ENCODE data around the gene MLYCD. TPM values are rescaled to one million over a fixed set of nuclear protein-coding genes. Genes with fewer than 3 reads are reported as not detected.
"Not testable (repeated sequence)": the region's sequence is repeated elsewhere in the genome, so short reads cannot be mapped to it uniquely, and the experiment has no call there.

The MLYCD gene
- total RNA-seq, 3 donors from 2014 or later = 9.0 to 13.9 (median 12.2) TPM

DNA sequence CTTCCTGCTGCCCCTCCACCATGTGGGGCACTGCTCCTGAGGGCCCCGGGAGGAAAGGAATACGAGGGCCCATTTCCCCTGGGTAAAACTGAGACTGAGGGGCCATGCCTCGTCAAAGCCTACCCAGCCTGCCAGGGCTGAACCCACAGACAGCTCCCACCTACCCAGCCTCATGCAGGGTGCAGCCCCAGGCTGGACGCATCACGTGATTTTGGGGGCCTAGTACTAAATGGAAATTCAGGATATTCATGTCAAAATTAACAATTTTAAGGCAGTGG lies 50.7 kb downstream of the MLYCD start:
- DNase-seq = no peak
- intact Hi-C loops (cut with DNase I, micrococcal nuclease) = no loop called here
- Histone ChIP-seq H3K9me3 (no peaks in the 10 kb centered on the region), H3K4me3 (no peak overlapping the region), H3K4me1 (ENCODE audit: low read depth) (peaks cover 17% of the 10 kb centered on the region), H3K36me3 (ENCODE audit: low read depth) (no peaks in the 10 kb centered on the region)
- TF ChIP-seq, protein P1, sequence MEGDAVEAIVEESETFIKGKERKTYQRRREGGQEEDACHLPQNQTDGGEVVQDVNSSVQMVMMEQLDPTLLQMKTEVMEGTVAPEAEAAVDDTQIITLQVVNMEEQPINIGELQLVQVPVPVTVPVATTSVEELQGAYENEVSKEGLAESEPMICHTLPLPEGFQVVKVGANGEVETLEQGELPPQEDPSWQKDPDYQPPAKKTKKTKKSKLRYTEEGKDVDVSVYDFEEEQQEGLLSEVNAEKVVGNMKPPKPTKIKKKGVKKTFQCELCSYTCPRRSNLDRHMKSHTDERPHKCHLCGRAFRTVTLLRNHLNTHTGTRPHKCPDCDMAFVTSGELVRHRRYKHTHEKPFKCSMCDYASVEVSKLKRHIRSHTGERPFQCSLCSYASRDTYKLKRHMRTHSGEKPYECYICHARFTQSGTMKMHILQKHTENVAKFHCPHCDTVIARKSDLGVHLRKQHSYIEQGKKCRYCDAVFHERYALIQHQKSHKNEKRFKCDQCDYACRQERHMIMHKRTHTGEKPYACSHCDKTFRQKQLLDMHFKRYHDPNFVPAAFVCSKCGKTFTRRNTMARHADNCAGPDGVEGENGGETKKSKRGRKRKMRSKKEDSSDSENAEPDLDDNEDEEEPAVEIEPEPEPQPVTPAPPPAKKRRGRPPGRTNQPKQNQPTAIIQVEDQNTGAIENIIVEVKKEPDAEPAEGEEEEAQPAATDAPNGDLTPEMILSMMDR (IDR thresholded peaks at IDR 0.05) = no peak
- no peak for ATAC-seq

DNA sequence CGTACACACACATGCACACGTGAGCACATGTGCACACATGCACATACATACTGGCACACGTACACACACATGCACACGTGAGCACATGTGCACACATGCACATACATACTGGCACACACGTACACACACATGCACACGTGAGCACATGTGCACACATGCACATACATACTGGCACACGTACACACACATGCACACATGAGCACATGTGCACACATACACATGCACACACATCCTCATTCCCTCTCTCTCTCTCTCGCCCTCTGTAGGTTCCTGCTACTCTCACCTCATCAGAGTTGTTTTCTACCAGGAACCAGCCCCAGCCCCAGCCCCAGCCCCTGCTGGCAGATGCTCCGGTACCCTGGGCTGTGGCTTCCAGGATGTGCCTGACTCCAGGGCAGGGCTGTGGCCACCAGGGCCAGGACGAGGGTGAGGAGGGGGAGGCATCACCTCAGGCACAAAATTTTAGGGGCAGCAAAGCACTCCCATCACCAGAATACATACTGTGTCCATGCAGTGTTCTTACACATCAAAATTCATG lies 52.0 kb downstream of the MLYCD start:
- intact Hi-C loops (cut with DNase I, micrococcal nuclease); H3K4me3 ChIP-seq; DNase-seq; H3K9me3 ChIP-seq; ATAC-seq; H3K36me3 ChIP-seq (ENCODE audit: low read depth): not testable (repeated sequence)
- peaks cover 17% of the 10 kb centered on the region for H3K4me1 ChIP-seq (ENCODE audit: low read depth)

DNA sequence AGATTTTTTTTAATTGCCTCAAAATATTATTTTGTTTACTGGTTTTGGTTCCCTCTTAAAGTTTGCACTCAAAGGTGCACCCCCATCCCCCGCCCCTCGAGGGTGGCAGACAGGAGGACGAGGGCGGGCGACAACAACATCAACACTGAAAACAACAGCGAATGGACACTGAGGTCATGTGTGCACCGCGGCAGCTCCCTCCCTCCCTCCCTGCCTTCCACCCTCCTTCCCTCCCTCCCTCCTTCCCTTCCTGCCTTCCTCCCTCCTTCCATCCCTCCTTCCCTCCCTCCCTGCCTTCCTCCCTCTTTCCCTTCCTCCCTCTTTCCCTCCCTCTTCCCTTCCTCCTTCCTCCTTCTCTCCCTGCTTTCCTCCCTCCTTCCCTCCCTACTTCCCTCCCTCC lies 52.6 kb downstream of the MLYCD start:
- intact Hi-C loops (cut with DNase I, micrococcal nuclease) = no loop called here
- Histone ChIP-seq H3K9me3 (no peaks in the 10 kb centered on the region), H3K4me3 (no peak overlapping the region), H3K4me1 (ENCODE audit: low read depth) (peaks cover 17% of the 10 kb centered on the region), H3K36me3 (ENCODE audit: low read depth) (no peaks in the 10 kb centered on the region)
- DNase-seq (no peak), ATAC-seq (no peak)
- TF ChIP-seq, protein P1 (IDR thresholded peaks at IDR 0.05) = no peak

DNA sequence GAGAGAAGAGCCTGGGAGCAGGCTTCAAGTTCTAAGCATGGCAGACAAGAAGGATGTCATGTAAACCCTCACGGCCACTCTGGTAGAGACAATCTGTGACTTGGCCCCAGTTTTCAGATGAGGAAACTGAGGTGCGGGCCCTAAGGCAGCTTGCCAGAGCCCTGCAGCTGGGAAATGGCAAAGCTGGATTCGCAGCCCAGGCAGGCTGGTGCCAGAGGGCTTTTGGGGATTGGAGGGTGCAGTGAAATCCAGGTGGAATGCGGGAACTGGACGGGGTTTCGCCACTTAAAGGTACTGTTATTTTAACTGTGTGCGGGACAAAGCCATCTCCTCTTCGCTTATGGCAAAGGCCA lies 53.6 kb downstream of the MLYCD start:
- Histone ChIP-seq H3K4me1 (ENCODE audit: low read depth) (peaks cover 17% of the 10 kb centered on the region), H3K9me3 (no peaks in the 10 kb centered on the region), H3K4me3 (no peak overlapping the region), H3K36me3 (ENCODE audit: low read depth) (no peaks in the 10 kb centered on the region)
- no peak for ATAC-seq
- TF ChIP-seq, protein P1 (IDR thresholded peaks at IDR 0.05) = no peak
- intact Hi-C loops (cut with DNase I, micrococcal nuclease) = no loop called here
- no peak for DNase-seq

DNA sequence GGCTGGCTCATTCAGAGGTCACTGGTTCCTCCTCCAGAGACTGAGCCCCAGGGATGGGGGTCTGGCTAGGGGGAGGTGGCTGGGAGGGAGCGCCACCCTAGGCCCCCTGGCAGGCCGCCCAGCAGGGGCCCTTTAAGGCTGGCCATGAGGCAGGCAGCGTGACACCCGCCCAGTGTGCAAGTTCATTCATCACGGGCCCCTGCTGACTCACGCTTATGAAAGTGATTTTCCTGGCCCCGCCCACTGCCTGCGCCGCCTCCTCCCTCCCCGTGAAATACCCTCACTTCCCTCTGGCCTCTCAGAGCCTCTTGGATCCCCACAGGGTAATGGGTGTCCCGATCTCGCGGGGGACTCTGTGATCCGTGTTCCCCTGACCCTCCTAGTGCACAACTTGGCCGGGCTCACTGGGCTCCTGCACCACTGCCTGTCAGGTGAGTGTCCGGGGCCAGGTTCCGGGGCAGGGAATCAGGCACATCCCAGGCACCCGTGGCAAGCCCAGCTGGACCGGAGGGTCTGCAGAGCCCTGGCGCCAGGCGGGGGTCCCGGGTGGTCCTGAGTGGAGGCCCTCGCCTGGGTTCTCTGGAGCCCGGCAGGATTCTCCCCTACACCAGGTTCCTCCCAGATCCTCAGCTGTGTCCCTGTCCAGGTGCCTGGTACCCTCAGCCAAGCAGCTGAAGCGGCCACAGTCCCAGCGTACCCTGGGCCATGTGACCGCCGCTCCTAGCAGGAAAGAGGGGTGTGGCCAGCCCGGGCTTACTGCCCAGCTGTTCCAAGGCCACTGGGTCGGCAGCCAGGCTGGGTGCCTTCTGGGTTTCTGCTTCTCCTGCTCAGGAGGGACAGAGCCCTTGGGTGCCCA lies 54.3 kb downstream of the MLYCD start, which contains the start of gene OSGIN1:
Gene OSGIN1 (plus strand): TSS at position 301 of the 856 bp plus-strand sequence. CDS start 4,432 bp downstream, outside the sequence.
- no peaks in the 10 kb centered on the region for H3K9me3 ChIP-seq
- peak within 1 kb of the TSS; percentile 15 for H3K4me3 ChIP-seq
- intact Hi-C loops (cut with DNase I, micrococcal nuclease) = no loop called here
- ATAC-seq (peak; percentile 92), DNase-seq (peak; percentile 93 to 96 (median 94))
- peaks cover 17% of the 10 kb centered on the region for H3K4me1 ChIP-seq (ENCODE audit: low read depth)
- no peaks in the 10 kb centered on the region for H3K36me3 ChIP-seq (ENCODE audit: low read depth)
- TF ChIP-seq, protein P1 (IDR thresholded peaks at IDR 0.05) = no peak

DNA sequence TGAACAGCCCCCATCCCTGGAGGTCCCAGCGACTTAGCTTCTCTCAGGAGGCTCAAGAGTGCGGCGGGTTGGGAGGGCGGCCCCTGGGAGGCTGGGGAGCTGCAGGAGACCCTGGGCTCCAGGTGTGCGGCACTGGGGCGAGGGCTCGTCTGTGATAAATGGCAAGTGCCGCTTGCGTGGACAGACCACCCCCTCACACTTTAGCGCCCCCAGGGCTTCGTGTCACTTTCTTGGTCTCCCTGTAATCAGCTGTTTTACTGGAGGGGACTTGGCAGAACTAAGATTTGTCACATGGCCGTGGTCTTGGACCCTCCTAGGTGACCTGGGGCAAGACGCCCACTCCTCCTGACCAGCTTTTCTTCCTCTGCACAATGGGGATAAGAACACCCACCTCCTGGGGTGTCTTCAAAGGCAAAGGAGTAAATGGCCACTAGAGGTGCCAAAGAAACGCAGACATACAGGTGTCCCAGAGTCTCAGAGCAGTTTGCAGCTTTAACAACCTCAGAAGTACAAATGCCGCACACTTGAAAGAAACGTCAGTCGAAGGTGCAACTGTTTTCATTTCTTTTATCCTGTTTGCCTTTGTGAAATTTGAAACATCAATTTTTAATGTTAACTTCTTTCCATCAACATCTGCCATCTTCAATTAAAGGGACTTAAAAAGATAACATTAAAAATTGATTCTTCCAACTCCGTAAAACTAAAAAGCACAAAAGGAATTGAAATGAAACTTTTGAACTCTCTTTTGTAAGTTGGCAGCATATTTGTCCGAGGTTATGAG lies 55.1 kb downstream of the MLYCD start:
- ATAC-seq = peak; percentile 64
- Histone ChIP-seq H3K36me3 (ENCODE audit: low read depth) (no peaks in the 10 kb centered on the region), H3K4me1 (ENCODE audit: low read depth) (peaks cover 17% of the 10 kb centered on the region), H3K9me3 (no peaks in the 10 kb centered on the region), H3K4me3 (peak overlapping the region; percentile 15)
- peak in 1 of 3 donors; percentile 65 for DNase-seq
- TF ChIP-seq, protein P1 (IDR thresholded peaks at IDR 0.05) = peak; percentile 23
- intact Hi-C loops (cut with DNase I, micrococcal nuclease) = no loop called here

Data from mucosa of descending colon (tissue), 3 donors.